Aorta (tissue), 5 donors: ENCODE results near the gene NSG2. TPM values are rescaled to one million over a fixed set of nuclear protein-coding genes. Genes with fewer than 3 reads are reported as not detected.
A peak's percentile ranks its signal among the peaks of the same experiment; 100 is the strongest.

Experiments used
- ATAC-seq: fragments of 200-7000 bp; cut with Tn5 transposase; one replicate; pipeline ENCODE4 v1.9.1; 2022; ENCODE audit warnings: moderate library complexity; ENCODE audit not compliant: low FRiP score
- DNase-seq, 2 donors: peaks; one replicate each; pipeline ENCODE4 v3.0.0-alpha.2; 2020
- H3K27ac ChIP-seq, 2 donors: one replicate each; pipeline ENCODE4 v1.5.1; 2013; ENCODE audit warnings: low read length in 2 of 2, mild to moderate bottlenecking in 2 of 2, moderate library complexity in 2 of 2, control low read depth in 1 of 2, inconsistent platforms in 1 of 2, low read depth in 1 of 2
- H3K27me3 ChIP-seq, 2 donors: one replicate each; pipeline ENCODE4 v1.6.1; 2013; ENCODE audit warnings: control low read depth in 1 of 2, low read length in 1 of 2, mild to moderate bottlenecking in 1 of 2, moderate library complexity in 1 of 2; ENCODE audit not compliant: insufficient read depth in 2 of 2, control insufficient read depth in 1 of 2
- H3K36me3 ChIP-seq, 2 donors: one replicate each; pipeline ENCODE4 v1.6.1; 2013; ENCODE audit warnings: control low read depth in 1 of 2, low read length in 1 of 2, mild to moderate bottlenecking in 1 of 2; ENCODE audit not compliant: insufficient read depth in 2 of 2, control insufficient read depth in 1 of 2
- H3K4me1 ChIP-seq, 2 donors: one replicate each; pipeline ENCODE4 v1.6.1; 2013; ENCODE audit warnings: low read length in 2 of 2, control low read depth in 1 of 2, mild to moderate bottlenecking in 1 of 2, moderate library complexity in 1 of 2; ENCODE audit not compliant: insufficient read depth in 2 of 2, control insufficient read depth in 1 of 2
- H3K4me3 ChIP-seq, 2 donors: one replicate each; pipeline ENCODE4 v1.5.1; 2013; ENCODE audit warnings: low read length in 2 of 2, control low read depth in 1 of 2, mild to moderate bottlenecking in 1 of 2
- H3K9me3 ChIP-seq: one replicate; pipeline ENCODE4 v1.6.1; 2013; ENCODE audit warnings: mild to moderate bottlenecking, low read length; ENCODE audit not compliant: control insufficient read depth
- WGBS, 2 donors: extraction: QIAGEN DNeasy Blood & Tissue Kit; methylation state at CpG; one replicate each; pipeline ENCODE4 v1.1.7; 2013; 5-methylcytosine and 5-hydroxymethylcytosine counted together
- intact Hi-C, 2 donors: fragments of 100-400 bp; cut with DNase I; formaldehyde crosslinking; loops; one replicate each; pipeline versions ENCODE4 v1.14.2 to v1.15.0; 2022
- polyA plus RNA-seq, 2 donors: library from polyadenylated mRNA; stranded (reverse); fragments of 200-250 nt; gene quantifications; one replicate each; pipeline ENCODE4 v1.2.3, GENCODE V29; 2013
- total RNA-seq, 2 donors: library from RNA; stranded (reverse); fragmentation: NEBNext Ultra II Directional; extraction: Animal tissue kit (Norgen Biotek cat#: 25700); gene quantifications; one replicate each; pipeline ENCODE4 v1.2.1, GENCODE V29; 2021
- donor health status: healthy with polysubstance abuse.
- donor health status: Bipolar disorder and iron deficiency.
- donor health status: DM: no; HTN: no; CAD: no.
- donor health status: DM: no; HTN: no; CAD: no.
- donor health status: DM: yes; HTN: yes; CAD: no.

The NSG2 gene
- total and polyA plus RNA-seq, 4 donors = 0.64 TPM; not detected in 3

- no peak for ATAC-seq
- 71 to 74% methylated on average over 2 of the region's 2 CpGs for WGBS, 2 donors
- H3K4me3 ChIP-seq = no peak overlapping the region
- no peaks in the 10 kb centered on the region for H3K36me3 ChIP-seq
- peak in 1 of 2 donors; percentile 34 for DNase-seq
- H3K9me3 ChIP-seq = no peaks in the 10 kb centered on the region
- no peaks in the 10 kb centered on the region for H3K27me3 ChIP-seq
- H3K27ac ChIP-seq = no peak overlapping the region
- intact Hi-C loops = no loop called here
- no peaks in the 10 kb centered on the region for H3K4me1 ChIP-seq
These were observed 102.0 kb downstream of the NSG2 start for GRCh38 chr5:174147551-174147950.

GRCh38 chr5:174148721-174149120 lies 103.2 kb downstream of the NSG2 start:
- WGBS, 2 donors = 54 to 58% methylated on average over 2 of the region's 2 CpGs
- H3K4me3 ChIP-seq = no peak overlapping the region
- DNase-seq (no peak), ATAC-seq (no peak)
- H3K27ac ChIP-seq = no peak overlapping the region
- no peaks in the 10 kb centered on the region for H3K4me1 ChIP-seq
- H3K27me3 ChIP-seq = no peaks in the 10 kb centered on the region
- intact Hi-C loops = no loop called here
- H3K9me3 ChIP-seq = no peaks in the 10 kb centered on the region
- no peaks in the 10 kb centered on the region for H3K36me3 ChIP-seq

GRCh38 chr5:174149426-174149825 lies 103.9 kb downstream of the NSG2 start:
- no peak overlapping the region for H3K27ac ChIP-seq
- H3K27me3 ChIP-seq = no peaks in the 10 kb centered on the region
- H3K4me3 ChIP-seq = no peak overlapping the region
- 66 to 72% methylated on average over 3 of the region's 3 CpGs for WGBS, 2 donors
- H3K9me3 ChIP-seq = no peaks in the 10 kb centered on the region
- H3K4me1 ChIP-seq = no peaks in the 10 kb centered on the region
- intact Hi-C loops = no loop called here
- ATAC-seq (no peak), DNase-seq (no peak)
- no peaks in the 10 kb centered on the region for H3K36me3 ChIP-seq

GRCh38 chr5:174149989-174150388 lies 104.5 kb downstream of the NSG2 start:
- no peaks in the 10 kb centered on the region for H3K27me3 ChIP-seq
- intact Hi-C loops = no loop called here
- no peaks in the 10 kb centered on the region for H3K4me1 ChIP-seq
- ATAC-seq (no peak), DNase-seq (no peak)
- 91 to 93% methylated on average over 6 of the region's 6 CpGs for WGBS, 2 donors
- no peak overlapping the region for H3K27ac ChIP-seq
- no peaks in the 10 kb centered on the region for H3K36me3 ChIP-seq
- H3K4me3 ChIP-seq = no peak overlapping the region
- no peaks in the 10 kb centered on the region for H3K9me3 ChIP-seq

GRCh38 chr5:174151599-174152181 lies 106.2 kb downstream of the NSG2 start:
- DNase-seq (no peak), ATAC-seq (no peak)
- no peaks in the 10 kb centered on the region for H3K4me1 ChIP-seq
- H3K9me3 ChIP-seq = peaks cover 3% of the 10 kb centered on the region
- H3K36me3 ChIP-seq = no peaks in the 10 kb centered on the region
- no peaks in the 10 kb centered on the region for H3K27me3 ChIP-seq
- intact Hi-C loops = no loop called here
- H3K27ac ChIP-seq = no peak overlapping the region
- WGBS, 2 donors = 18 to 33% methylated on average over 3 of the region's 3 CpGs
- H3K4me3 ChIP-seq = no peak overlapping the region

GRCh38 chr5:174154559-174154958 lies 109.1 kb downstream of the NSG2 start:
- no peaks in the 10 kb centered on the region for H3K4me1 ChIP-seq
- no peaks in the 10 kb centered on the region for H3K27me3 ChIP-seq
- no peaks in the 10 kb centered on the region for H3K36me3 ChIP-seq
- no peak overlapping the region for H3K27ac ChIP-seq
- H3K9me3 ChIP-seq = peaks cover 3% of the 10 kb centered on the region
- 78 to 86% methylated on average over 1 of the region's 1 CpG for WGBS, 2 donors
- no peak for DNase-seq
- no peak overlapping the region for H3K4me3 ChIP-seq
- no peak for ATAC-seq
- intact Hi-C loops = no loop called here

GRCh38 chr5:174155281-174155680 lies 109.8 kb downstream of the NSG2 start:
- ATAC-seq (no peak), DNase-seq (no peak)
- H3K27ac ChIP-seq = no peak overlapping the region
- no peaks in the 10 kb centered on the region for H3K36me3 ChIP-seq
- H3K27me3 ChIP-seq = no peaks in the 10 kb centered on the region
- no peaks in the 10 kb centered on the region for H3K4me1 ChIP-seq
- H3K4me3 ChIP-seq = no peak overlapping the region
- intact Hi-C loops = no loop called here
- H3K9me3 ChIP-seq = peaks cover 3% of the 10 kb centered on the region
- 49 to 58% methylated on average over 1 of the region's 1 CpG for WGBS, 2 donors

- H3K9me3 ChIP-seq = peaks cover 3% of the 10 kb centered on the region
- ATAC-seq (no peak), DNase-seq (no peak)
- no peak overlapping the region for H3K27ac ChIP-seq
- no peaks in the 10 kb centered on the region for H3K27me3 ChIP-seq
- no peaks in the 10 kb centered on the region for H3K36me3 ChIP-seq
- H3K4me3 ChIP-seq = no peak overlapping the region
- intact Hi-C loops = no loop called here
- no peaks in the 10 kb centered on the region for H3K4me1 ChIP-seq
- WGBS, 2 donors = 43% methylated on average over 3 of the region's 3 CpGs
These were observed 110.2 kb downstream of the NSG2 start for GRCh38 chr5:174155706-174156105.

GRCh38 chr5:174157048-174157447 lies 111.5 kb downstream of the NSG2 start:
- intact Hi-C loops = no loop called here
- Histone ChIP-seq H3K27ac (no peak overlapping the region), H3K9me3 (peaks cover 3% of the 10 kb centered on the region), H3K4me3 (no peak overlapping the region), H3K27me3 (no peaks in the 10 kb centered on the region), H3K4me1 (no peaks in the 10 kb centered on the region), H3K36me3 (no peaks in the 10 kb centered on the region)
- WGBS, 2 donors = 85 to 87% methylated on average over 5 of the region's 5 CpGs
- peak in 1 of 2 donors; percentile 19 for DNase-seq
- no peak for ATAC-seq
